CD14-positive monocyte (primary cell): ENCODE results near the gene MAMLD1. TPM values are rescaled to one million over a fixed set of nuclear protein-coding genes. Genes with fewer than 3 reads are reported as not detected.
A peak's percentile ranks its signal among the peaks of the same experiment; 100 is the strongest.

ENCODE experiments used
- DNase-seq, 3 donors: peaks; one replicate each; pipeline ENCODE4 v3.0.0-alpha.2; 2011 to 2022
- H2AFZ ChIP-seq: 2 replicates; pipeline ENCODE4 v1.6.0; 2012; ENCODE audit warnings: mild to moderate bottlenecking, low read depth, low read length, inconsistent platforms; ENCODE audit not compliant: insufficient read depth, poor library complexity, severe bottlenecking
- H3K27ac ChIP-seq, 2 donors: 1 replicate in 1 of 2; 2 replicates in 1 of 2; pipeline ENCODE4 v1.5.1; 2012 to 2013; ENCODE audit warnings: low read length in 2 of 2, control low read depth in 1 of 2, inconsistent platforms in 1 of 2, low read depth in 1 of 2, mild to moderate bottlenecking in 1 of 2
- H3K27me3 ChIP-seq, 2 donors: one replicate each; pipeline versions ENCODE4 v1.6.0 to v1.6.1; 2011 to 2013; ENCODE audit warnings: low read length in 2 of 2; ENCODE audit not compliant: control insufficient read depth in 2 of 2, insufficient read depth in 2 of 2
- H3K36me3 ChIP-seq, 2 donors: replicated peaks in 1 of 2; 1 replicate in 1 of 2; 2 replicates in 1 of 2; pipeline versions ENCODE4 v1.5.1 to v1.6.1; 2012 to 2013; ENCODE audit warnings: low read length in 2 of 2, control low read depth in 1 of 2, inconsistent platforms in 1 of 2, mild to moderate bottlenecking in 1 of 2; ENCODE audit not compliant: insufficient read depth in 2 of 2, control insufficient read depth in 1 of 2
- H3K4me1 ChIP-seq, 2 donors: 1 replicate in 1 of 2; 2 replicates in 1 of 2; pipeline versions ENCODE4 v1.5.1 to v1.6.1; 2012 to 2013; ENCODE audit warnings: low read length in 2 of 2, control low read depth in 1 of 2, inconsistent platforms in 1 of 2, mild to moderate bottlenecking in 1 of 2, moderate library complexity in 1 of 2; ENCODE audit not compliant: insufficient read depth in 2 of 2, control insufficient read depth in 1 of 2
- H3K4me2 ChIP-seq: replicated peaks from 2 replicates; pipeline ENCODE3; 2012; ENCODE audit warnings: low read length, moderate library complexity, mild to moderate bottlenecking; ENCODE audit not compliant: poor library complexity, severe bottlenecking; ENCODE audit errors: extremely low read depth
- H3K4me3 ChIP-seq, 3 experiments: fragments of 200-600 bp in 1 of 3; sonication (generic) in 1 of 3; replicated peaks in 1 of 3; 1 replicate in 2 of 3; 2 replicates in 1 of 3; pipeline ENCODE4 v1.5.1; 2011 to 2013; ENCODE audit warnings: low read length in 3 of 3, mild to moderate bottlenecking in 3 of 3, control low read depth in 2 of 3, low read depth in 2 of 3, inconsistent platforms in 1 of 3, moderate library complexity in 1 of 3
- H3K79me2 ChIP-seq: 2 replicates; pipeline ENCODE4 v1.6.0; 2012; ENCODE audit warnings: mild to moderate bottlenecking, control low read depth, inconsistent platforms, low read length, moderate library complexity; ENCODE audit not compliant: insufficient read depth
- H3K9ac ChIP-seq: 2 replicates; pipeline ENCODE4 v1.6.0; 2017; ENCODE audit warnings: low read length, mild to moderate bottlenecking; ENCODE audit not compliant: insufficient read depth, poor library complexity, severe bottlenecking
- H3K9me3 ChIP-seq, 2 donors: replicated peaks in 1 of 2; 1 replicate in 1 of 2; 2 replicates in 1 of 2; pipeline versions ENCODE4 v1.5.1 to v1.6.1; 2012 to 2013; ENCODE audit warnings: low read length in 2 of 2, control low read depth in 1 of 2; ENCODE audit not compliant: control insufficient read depth in 1 of 2, insufficient read depth in 1 of 2
- H4K20me1 ChIP-seq: 2 replicates; pipeline ENCODE4 v1.6.0; 2012; ENCODE audit warnings: mild to moderate bottlenecking, low read length, control low read depth, moderate library complexity; ENCODE audit not compliant: insufficient read depth
- H3K27ac Mint-ChIP-seq, 7 donors: one replicate each; pipeline ENCODE4 v1.8.0; 2020; ENCODE audit warnings: mild to moderate bottlenecking in 7 of 7, mixed read lengths in 7 of 7, moderate library complexity in 6 of 7, inconsistent platforms in 2 of 7
- H3K27me3 Mint-ChIP-seq, 3 donors: one replicate each; pipeline ENCODE4 v1.8.0; 2021 to 2022; ENCODE audit warnings: low read depth in 3 of 3, mild to moderate bottlenecking in 3 of 3, mixed read lengths in 3 of 3, moderate library complexity in 3 of 3, inconsistent platforms in 1 of 3
- H3K36me3 Mint-ChIP-seq, 2 donors: one replicate each; pipeline ENCODE4 v1.8.0; 2020; ENCODE audit warnings: mixed read lengths in 2 of 2, inconsistent platforms in 1 of 2, mild to moderate bottlenecking in 1 of 2
- H3K4me1 Mint-ChIP-seq: one replicate; pipeline ENCODE4 v1.8.0; 2020; ENCODE audit warnings: mild to moderate bottlenecking, mixed read lengths
- H3K4me3 Mint-ChIP-seq, 2 donors: one replicate each; pipeline ENCODE4 v1.8.0; 2020; ENCODE audit warnings: mild to moderate bottlenecking in 2 of 2, mixed read lengths in 2 of 2, moderate library complexity in 1 of 2
- H3K9me3 Mint-ChIP-seq, 7 donors: one replicate each; pipeline ENCODE4 v1.8.0; 2020 to 2022; ENCODE audit warnings: mixed read lengths in 7 of 7, mild to moderate bottlenecking in 6 of 7, moderate library complexity in 6 of 7, inconsistent platforms in 2 of 7
- CTCF ChIP-seq: fragments of 200-600 bp; IDR thresholded peaks from one replicate; pipeline ENCODE4 v1.8.0; 2022; ENCODE audit warnings: antibody characterized with exemption, mild to moderate bottlenecking
- WGBS: methylation state at CpG from one replicate; pipeline ENCODE4 v1.1.5; 2013; ENCODE audit warnings: missing lambda C conversion rate; ENCODE audit not compliant: insufficient coverage; 5-methylcytosine and 5-hydroxymethylcytosine counted together
- intact Hi-C, 2 donors: fragments of 100-400 bp; cut with micrococcal nuclease; formaldehyde crosslinking; loops; one replicate each; pipeline versions ENCODE4 v1.15.0 to v1.15.1; 2023
- polyA plus RNA-seq, 3 donors: library from polyadenylated mRNA; depleted of rRNA in 1 of 3; unstranded in 2 of 3; stranded (reverse) in 1 of 3; fragments of 300-500 nt in 2 of 3; fragments of >200 nt in 1 of 3; fragmentation: Illumina TruSeq in 2 of 3; gene quantifications; 1 replicate in 2 of 3; 2 replicates in 1 of 3; pipeline ENCODE4 v1.2.3, GENCODE V29; 2012 to 2021

MAMLD1 gene
- polyA plus RNA-seq, 3 donors = not detected

GRCh38 chrX:150365990-150366911 lies 3.1 kb downstream of the MAMLD1 start:
- peaks cover 47 to 52% of the 10 kb centered on the region in 2 donors for H3K4me1 ChIP-seq
- Mint-ChIP-seq H3K27ac (peak overlapping the region in 6 of 7 donors; percentile 10 to 79 (median 58)), H3K4me3 (peak overlapping the region; percentile 82 to 91), H3K4me1 (peaks cover 28% of the 10 kb centered on the region), H3K9me3 (peaks cover 0 to 40% (median 13%) of the 10 kb centered on the region in 7 donors), H3K36me3 (peaks cover 0 to 5% of the 10 kb centered on the region in 2 donors), H3K27me3 (peaks cover 33 to 62% (median 43%) of the 10 kb centered on the region in 3 donors)
- WGBS = no CpG with 5 or more reads among the region's 24 CpGs
- H3K9ac ChIP-seq = peak overlapping the region; percentile 19
- peak overlapping the region; percentile 78 for H3K4me2 ChIP-seq
- H2AFZ ChIP-seq = peak overlapping the region; percentile 30
- H3K27ac ChIP-seq = no peak overlapping the region
- H3K9me3 ChIP-seq = no peaks in the 10 kb centered on the region
- H4K20me1 ChIP-seq = no peaks in the 10 kb centered on the region
- H3K36me3 ChIP-seq = no peaks in the 10 kb centered on the region
- H3K27me3 ChIP-seq = peaks cover 13 to 51% of the 10 kb centered on the region in 2 donors
- intact Hi-C loops = loop anchor here (10.0 kb wide), 2 partner anchors 109 to 161 kb away; no protein-coding TSS in a partner anchor
- DNase-seq = peak in 1 of 3 donors; percentile 27
- peak overlapping the region; percentile 45 to 73 (median 48) for H3K4me3 ChIP-seq
- no peak for TF ChIP-seq CTCF
- H3K79me2 ChIP-seq = no peaks in the 10 kb centered on the region

GRCh38 chrX:150366951-150367545 lies 3.9 kb downstream of the MAMLD1 start:
- peak in 1 of 3 donors; percentile 81 for DNase-seq
- Mint-ChIP-seq H3K9me3 (peaks cover 0 to 34% (median 11%) of the 10 kb centered on the region in 7 donors), H3K4me1 (peaks cover 22% of the 10 kb centered on the region), H3K27me3 (peaks cover 25 to 56% (median 36%) of the 10 kb centered on the region in 3 donors), H3K27ac (peak overlapping the region in 3 of 7 donors; percentile 9 to 76 (median 10)), H3K36me3 (peaks cover 0 to 5% of the 10 kb centered on the region in 2 donors), H3K4me3 (peak overlapping the region; percentile 82 to 91)
- H3K4me3 ChIP-seq = peak overlapping the region in 2 of 3 experiments; percentile 7 to 73
- no peaks in the 10 kb centered on the region for H3K9me3 ChIP-seq
- WGBS = no CpG with 5 or more reads among the region's 5 CpGs
- H2AFZ ChIP-seq = no peak overlapping the region
- H3K27me3 ChIP-seq = peaks cover 13 to 43% of the 10 kb centered on the region in 2 donors
- H3K36me3 ChIP-seq = no peaks in the 10 kb centered on the region
- H3K4me1 ChIP-seq = peaks cover 39 to 44% of the 10 kb centered on the region in 2 donors
- no peak overlapping the region for H3K9ac ChIP-seq
- no peaks in the 10 kb centered on the region for H3K79me2 ChIP-seq
- no peaks in the 10 kb centered on the region for H4K20me1 ChIP-seq
- no peak for TF ChIP-seq CTCF
- peak overlapping the region; percentile 78 for H3K4me2 ChIP-seq
- no peak overlapping the region for H3K27ac ChIP-seq
- intact Hi-C loops = loop anchor here (10.0 kb wide), 2 partner anchors 108 to 162 kb away; no protein-coding TSS in a partner anchor
